Mesothelial cell of epicardium (in vitro differentiated cells): ENCODE measurements around the gene MXRA7. TPM values are rescaled to one million over a fixed set of nuclear protein-coding genes. Genes with fewer than 3 reads are reported as not detected.

Experiments
- DNase-seq, 2 experiments: peaks; one replicate each; pipeline ENCODE4 v3.0.0; 2021; ENCODE audit warnings: low spot score in 2 of 2; ENCODE audit not compliant: unreplicated experiment in 2 of 2
- H3K27ac Mint-ChIP-seq: 2 replicates; pipeline ENCODE4 v1.8.0; 2021; ENCODE audit warnings: mixed read lengths
- H3K27me3 Mint-ChIP-seq: 2 replicates; pipeline ENCODE4 v1.8.0; 2021; ENCODE audit warnings: low read depth, mixed read lengths
- H3K36me3 Mint-ChIP-seq: 2 replicates; pipeline ENCODE4 v1.8.0; 2021; ENCODE audit warnings: mixed read lengths
- H3K4me1 Mint-ChIP-seq: 2 replicates; pipeline ENCODE4 v1.8.0; 2021; ENCODE audit warnings: mixed read lengths
- H3K4me3 Mint-ChIP-seq: 2 replicates; pipeline ENCODE4 v1.8.0; 2021; ENCODE audit warnings: mild to moderate bottlenecking, moderate library complexity, mixed read lengths
- H3K9me3 Mint-ChIP-seq: 2 replicates; pipeline ENCODE4 v1.8.0; 2021; ENCODE audit warnings: mixed read lengths
- total RNA-seq: library from RNA; stranded (reverse); gene quantifications from 3 replicates; pipeline ENCODE4 v1.2.1, GENCODE V29; 2021
- TF ChIP-seq, protein P1 (sequence below): fragments of 200-600 bp; sonication (generic); IDR thresholded peaks from one replicate; pipeline ENCODE4 v1.5.0; 2021; ENCODE audit warnings: antibody characterized with exemption; ENCODE audit not compliant: unreplicated experiment

Gene MXRA7
- total RNA-seq, 1 donor from 2014 or later: 53.6 TPM

DNA sequence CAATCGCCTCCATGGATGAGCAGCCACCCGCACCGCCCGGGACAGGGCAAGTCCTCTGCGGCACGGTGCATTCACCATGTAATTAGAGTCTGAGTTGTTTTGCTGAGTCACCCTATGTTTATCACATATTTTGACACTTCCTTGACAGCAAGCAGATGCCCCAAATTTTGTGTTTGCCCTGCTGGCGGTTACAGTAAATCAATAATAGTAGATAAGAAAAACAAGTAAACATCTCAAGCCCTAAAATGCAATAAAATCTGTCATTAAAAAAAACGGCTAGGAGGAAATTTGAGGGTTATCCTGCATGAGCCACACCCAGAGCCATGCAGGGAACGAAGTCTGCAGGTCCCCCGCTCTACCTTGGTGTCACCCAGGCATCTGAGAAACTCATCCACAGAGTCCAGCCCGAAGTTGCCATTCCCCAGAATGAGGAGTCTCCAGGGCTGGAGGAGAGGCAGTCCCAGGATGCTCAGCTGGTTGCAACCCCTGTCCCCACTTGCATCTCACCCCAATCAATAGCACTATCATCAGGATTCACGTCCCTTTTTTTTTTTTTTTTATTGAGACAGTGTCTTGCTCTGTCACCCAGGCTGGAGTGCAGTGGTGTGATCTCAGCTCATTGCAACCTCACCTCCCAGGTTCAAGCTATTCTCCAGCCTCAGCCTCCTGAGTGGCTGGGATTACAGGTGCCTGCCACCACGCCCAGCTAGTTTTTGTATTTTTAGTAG lies 50.7 kb downstream of the MXRA7 start:
- peaks cover 15% of the 10 kb centered on the region for H3K4me1 Mint-ChIP-seq

DNA sequence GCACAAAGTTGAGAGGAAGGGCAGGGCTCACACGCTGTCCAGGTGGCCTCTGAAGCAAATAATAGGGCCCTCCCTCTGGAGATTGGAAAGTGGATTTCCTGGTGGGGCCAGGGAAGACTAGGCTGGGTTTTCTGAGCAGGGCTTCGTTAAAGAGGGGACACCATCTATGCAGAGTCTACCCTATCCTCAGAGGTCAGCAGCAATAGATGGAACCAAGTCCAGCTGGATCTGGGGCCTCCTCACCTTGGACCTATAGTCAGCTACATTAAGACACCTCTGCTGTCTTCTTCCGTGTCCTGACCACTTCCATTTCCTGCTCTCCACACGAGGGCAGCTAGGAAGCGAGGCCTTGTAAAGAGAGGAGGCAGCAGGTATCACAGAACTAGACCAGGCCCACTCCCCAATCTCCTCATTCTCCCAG lies 52.5 kb downstream of the MXRA7 start:
- no peak overlapping the region for H3K4me3 Mint-ChIP-seq
- peaks cover 15% of the 10 kb centered on the region for H3K4me1 Mint-ChIP-seq
- TF ChIP-seq, protein P1, sequence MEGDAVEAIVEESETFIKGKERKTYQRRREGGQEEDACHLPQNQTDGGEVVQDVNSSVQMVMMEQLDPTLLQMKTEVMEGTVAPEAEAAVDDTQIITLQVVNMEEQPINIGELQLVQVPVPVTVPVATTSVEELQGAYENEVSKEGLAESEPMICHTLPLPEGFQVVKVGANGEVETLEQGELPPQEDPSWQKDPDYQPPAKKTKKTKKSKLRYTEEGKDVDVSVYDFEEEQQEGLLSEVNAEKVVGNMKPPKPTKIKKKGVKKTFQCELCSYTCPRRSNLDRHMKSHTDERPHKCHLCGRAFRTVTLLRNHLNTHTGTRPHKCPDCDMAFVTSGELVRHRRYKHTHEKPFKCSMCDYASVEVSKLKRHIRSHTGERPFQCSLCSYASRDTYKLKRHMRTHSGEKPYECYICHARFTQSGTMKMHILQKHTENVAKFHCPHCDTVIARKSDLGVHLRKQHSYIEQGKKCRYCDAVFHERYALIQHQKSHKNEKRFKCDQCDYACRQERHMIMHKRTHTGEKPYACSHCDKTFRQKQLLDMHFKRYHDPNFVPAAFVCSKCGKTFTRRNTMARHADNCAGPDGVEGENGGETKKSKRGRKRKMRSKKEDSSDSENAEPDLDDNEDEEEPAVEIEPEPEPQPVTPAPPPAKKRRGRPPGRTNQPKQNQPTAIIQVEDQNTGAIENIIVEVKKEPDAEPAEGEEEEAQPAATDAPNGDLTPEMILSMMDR: no peak
- DNase-seq: no peak
- H3K27ac Mint-ChIP-seq: no peak overlapping the region
- H3K36me3 Mint-ChIP-seq: no peaks in the 10 kb centered on the region
- no peaks in the 10 kb centered on the region for H3K27me3 Mint-ChIP-seq
- no peaks in the 10 kb centered on the region for H3K9me3 Mint-ChIP-seq

More for the DNA sequence above, 50.7 kb downstream of the MXRA7 start:
- Mint-ChIP-seq H3K27me3 (no peaks in the 10 kb centered on the region), H3K27ac (no peak overlapping the region), H3K36me3 (no peaks in the 10 kb centered on the region), H3K9me3 (no peaks in the 10 kb centered on the region), H3K4me3 (no peak overlapping the region)
- TF ChIP-seq, protein P1: no peak
- no peak for DNase-seq

DNA sequence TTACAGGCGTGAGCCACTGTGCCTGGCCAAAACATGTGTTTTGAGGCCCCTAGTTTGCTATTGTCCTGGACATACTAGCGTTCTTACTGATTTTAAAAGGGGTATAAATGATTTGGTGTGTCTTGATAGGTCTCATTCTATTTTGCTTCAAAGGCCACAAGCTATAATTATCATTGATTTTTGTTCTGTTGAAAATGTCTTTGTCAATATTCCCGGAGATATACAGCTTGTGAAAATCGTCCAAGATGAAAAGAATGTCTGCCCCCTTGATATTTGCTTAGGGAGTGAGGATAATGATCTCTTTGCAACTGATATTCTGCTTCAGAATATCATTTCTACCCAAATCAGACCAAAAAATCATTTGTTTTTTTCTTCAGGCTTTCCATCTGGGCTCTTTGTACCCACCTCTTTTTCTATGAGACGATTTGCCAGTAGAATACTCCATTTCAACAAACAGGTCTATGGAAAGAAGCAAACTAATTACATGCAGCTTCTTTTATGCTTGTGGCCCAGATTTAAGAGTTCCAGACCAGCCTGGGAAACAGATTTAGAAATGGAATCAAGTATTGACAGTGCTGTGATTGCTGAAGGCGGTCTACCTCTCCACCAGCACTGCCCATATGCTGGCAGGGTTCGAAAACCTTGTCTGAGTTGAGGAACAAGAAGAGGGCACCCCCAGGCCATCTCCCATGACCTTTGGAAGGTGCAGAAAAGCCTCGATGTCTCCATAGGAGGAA lies 53.1 kb downstream of the MXRA7 start:
- Mint-ChIP-seq H3K4me1 (peaks cover 15% of the 10 kb centered on the region), H3K27ac (no peak overlapping the region), H3K27me3 (no peaks in the 10 kb centered on the region), H3K9me3 (no peaks in the 10 kb centered on the region), H3K36me3 (no peaks in the 10 kb centered on the region), H3K4me3 (no peak overlapping the region)
- DNase-seq: no peak
- TF ChIP-seq, protein P1: no peak

DNA sequence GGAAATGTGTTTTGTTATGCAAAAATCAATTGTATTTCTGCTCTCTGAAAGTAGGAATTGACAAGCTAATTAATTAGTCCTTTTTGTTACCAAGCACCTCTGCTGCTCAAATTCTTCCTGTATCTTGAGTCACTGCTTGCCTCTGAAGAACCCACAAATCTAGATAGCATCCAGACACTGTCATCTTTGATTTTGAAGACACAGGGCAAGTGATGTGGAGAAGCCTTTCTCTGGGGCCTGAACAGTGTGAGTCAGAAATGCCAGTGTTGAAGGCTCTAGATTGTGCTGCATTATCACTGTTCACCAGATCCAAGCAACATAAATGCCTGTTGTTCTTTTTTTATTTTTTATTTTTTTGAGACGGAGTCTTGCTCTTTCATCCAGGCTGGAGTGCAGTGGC lies 56.4 kb downstream of the MXRA7 start:
- DNase-seq: no peak
- no peak overlapping the region for H3K27ac Mint-ChIP-seq

DNA sequence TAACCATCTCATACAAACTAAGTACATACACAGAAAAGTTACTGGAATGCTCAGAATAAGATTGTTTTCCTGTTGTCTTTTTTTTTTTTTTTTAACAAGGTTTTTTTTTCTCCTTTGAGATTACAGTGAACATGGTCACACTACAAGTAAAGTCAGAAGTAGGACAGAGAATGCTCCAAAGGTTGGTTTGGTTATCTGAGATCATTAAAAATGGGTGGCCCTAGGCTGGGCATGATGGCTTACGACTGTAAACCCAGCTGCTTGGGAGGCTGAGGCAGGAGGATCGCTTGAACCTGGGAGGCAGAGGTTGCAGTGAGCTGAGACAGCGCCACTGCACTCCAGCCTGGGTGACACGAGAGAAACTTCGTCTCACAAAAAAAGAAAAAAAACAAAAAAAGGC lies 60.3 kb downstream of the MXRA7 start:
- no peak for DNase-seq
- Mint-ChIP-seq H3K27me3 (no peaks in the 10 kb centered on the region), H3K36me3 (peaks cover 3% of the 10 kb centered on the region), H3K27ac (no peak overlapping the region), H3K4me3 (no peak overlapping the region), H3K9me3 (peaks cover 13% of the 10 kb centered on the region), H3K4me1 (no peaks in the 10 kb centered on the region)
- TF ChIP-seq, protein P1: no peak

More for the DNA sequence above, 56.4 kb downstream of the MXRA7 start:
- peaks cover 4% of the 10 kb centered on the region for H3K4me1 Mint-ChIP-seq
- no peaks in the 10 kb centered on the region for H3K36me3 Mint-ChIP-seq
- H3K4me3 Mint-ChIP-seq: no peak overlapping the region
- H3K27me3 Mint-ChIP-seq: no peaks in the 10 kb centered on the region
- TF ChIP-seq, protein P1: no peak
- H3K9me3 Mint-ChIP-seq: peaks cover 6% of the 10 kb centered on the region
